Measurements from ENCODE around the gene DCUN1D2.

Gene DCUN1D2

GRCh38 chr13:113407531-113408393, 82.7 kb downstream of the DCUN1D2 start:
- no peak overlapping the region for H3K4me3 ChIP-seq (replicated peaks; ENCODE audit: low read depth, low read length)
- DNase-seq (ENCODE audit: low read depth), result no peak
- no peak for TF ChIP-seq CTCF (IDR thresholded peaks at IDR 0.05; ENCODE audit: low read length, missing control alignments)

GRCh38 chr13:113407103-113407530, 83.4 kb downstream of the DCUN1D2 start:
- no peak overlapping the region for H3K4me3 ChIP-seq (replicated peaks; ENCODE audit: low read depth, low read length)
- no peak for DNase-seq (ENCODE audit: low read depth)
- no peak for TF ChIP-seq CTCF (IDR thresholded peaks at IDR 0.05; ENCODE audit: low read length, missing control alignments)

- no peak overlapping the region for H3K4me3 ChIP-seq (replicated peaks; ENCODE audit: low read depth, low read length)
- TF ChIP-seq CTCF (IDR thresholded peaks at IDR 0.05; ENCODE audit: low read length, missing control alignments), result no peak
- DNase-seq (ENCODE audit: low read depth), result no peak
Observed at GRCh38 chr13:113406321-113407102, 84.0 kb downstream of the DCUN1D2 start.

All from fibroblast of pulmonary artery (primary cell).